Endothelial cell of umbilical vein (primary cell): ENCODE data around the gene TBC1D13. TPM values are rescaled to one million over a fixed set of nuclear protein-coding genes. Genes with fewer than 3 reads are reported as not detected.
"Not testable (repeated sequence)": the region's sequence is repeated elsewhere in the genome, so short reads cannot be mapped to it uniquely, and the experiment has no call there.

Experiments used
- BruUV-seq: library from RNA; stranded (reverse); fragments of 400-500 nt; replicated peaks from 2 replicates; lab custom pipeline; 2021; lab: Mats Ljungman, UMichigan
- CTCF ChIA-PET: fragments of 300-600, 350-600 bp; sonication (Branson Sonifier 250); formaldehyde crosslinking; loops from one replicate; lab custom pipeline; 2021; ENCODE audit warnings: antibody characterized with exemption, inconsistent platforms; lab: Charles Lee
- POLR2A ChIA-PET: fragments of 300-600, 350-600 bp; sonication (Branson Sonifier 250); formaldehyde crosslinking; loops from one replicate; lab custom pipeline; 2021; ENCODE audit warnings: antibody characterized with exemption, inconsistent platforms; lab: Charles Lee
- DNase-seq: peaks from one replicate; pipeline ENCODE4 v3.0.0-alpha.2; 2011; ENCODE audit warnings: low read depth, low spot score
- FAIRE-seq: peaks from 2 replicates; lab custom pipeline; 2011; peaks lifted over from hg19 to GRCh38; lab: Jason Lieb, UNC
- H2AFZ ChIP-seq: 2 replicates; pipeline ENCODE4 v1.6.0; 2012; ENCODE audit warnings: low read depth, low read length, control low read depth, inconsistent platforms
- H3K27ac ChIP-seq: 2 replicates; pipeline ENCODE4 v1.5.1; 2011; ENCODE audit warnings: low read depth, mild to moderate bottlenecking, control low read depth, low read length, moderate library complexity; ENCODE audit not compliant: insufficient read depth
- H3K27me3 ChIP-seq, 2 experiments: 2 replicates each; pipeline versions ENCODE4 v1.6.0 to v1.6.1; 2011; ENCODE audit warnings: low read length in 2 of 2, mixed read lengths in 1 of 2; ENCODE audit not compliant: control insufficient read depth in 2 of 2, insufficient read depth in 2 of 2
- H3K36me3 ChIP-seq, 2 experiments: 2 replicates in 1 of 2; 3 replicates in 1 of 2; pipeline ENCODE4 v1.5.1; 2011; ENCODE audit warnings: low read length in 2 of 2, mild to moderate bottlenecking in 1 of 2, moderate library complexity in 1 of 2; ENCODE audit not compliant: control insufficient read depth in 2 of 2, insufficient read depth in 2 of 2; ENCODE audit errors: extremely low read depth in 1 of 2
- H3K4me1 ChIP-seq: 3 replicates; pipeline ENCODE4 v1.5.1; 2011; ENCODE audit warnings: mild to moderate bottlenecking, low read length; ENCODE audit not compliant: control insufficient read depth, insufficient read depth; ENCODE audit errors: extremely low read depth
- H3K4me2 ChIP-seq: 2 replicates; pipeline ENCODE4 v1.6.1; 2011; ENCODE audit warnings: low read length, control low read depth, mixed read lengths; ENCODE audit not compliant: insufficient read depth
- H3K4me3 ChIP-seq, 3 experiments: fragments of 200-600 bp in 1 of 3; sonication (generic), shearing (Covaris generic) in 1 of 3; replicated peaks in 1 of 3; 2 replicates each; pipeline ENCODE4 v1.5.1; 2011 to 2016; ENCODE audit warnings: control low read depth in 3 of 3, low read length in 3 of 3, mild to moderate bottlenecking in 2 of 3, inconsistent platforms in 1 of 3, low read depth in 1 of 3, moderate library complexity in 1 of 3; ENCODE audit not compliant: insufficient read depth in 1 of 3
- H3K79me2 ChIP-seq: 2 replicates; pipeline ENCODE4 v1.6.0; 2012; ENCODE audit warnings: low read length, inconsistent platforms; ENCODE audit not compliant: control insufficient read depth, insufficient read depth
- H3K9ac ChIP-seq: replicated peaks from 2 replicates; pipeline ENCODE3; 2011; ENCODE audit warnings: low read length, control low read depth; ENCODE audit not compliant: insufficient read depth; ENCODE audit errors: extremely low read depth
- H3K9me1 ChIP-seq: replicated peaks from 3 replicates; pipeline ENCODE4 v1.6.0; 2011; ENCODE audit warnings: mild to moderate bottlenecking, low read length; ENCODE audit not compliant: control insufficient read depth, insufficient read depth; ENCODE audit errors: extremely low read depth
- H3K9me3 ChIP-seq: replicated peaks from 2 replicates; pipeline ENCODE4 v1.5.1; 2012; ENCODE audit warnings: low read length, inconsistent platforms; ENCODE audit not compliant: control insufficient read depth, insufficient read depth
- H4K20me1 ChIP-seq: replicated peaks from 2 replicates; pipeline ENCODE3; 2011; ENCODE audit warnings: mild to moderate bottlenecking, low read length; ENCODE audit not compliant: control insufficient read depth, insufficient read depth; ENCODE audit errors: extremely low read depth
- EZH2 ChIP-seq: IDR thresholded peaks from 2 replicates; pipeline ENCODE4 v1.6.1; 2012; ENCODE audit warnings: borderline replicate concordance, low read depth, mild to moderate bottlenecking, moderate library complexity, low read length, inconsistent platforms; ENCODE audit not compliant: severe bottlenecking
- FOS ChIP-seq: IDR thresholded peaks from 2 replicates; pipeline ENCODE4 v1.6.1; 2011; ENCODE audit warnings: mild to moderate bottlenecking, low read length, moderate library complexity, borderline replicate concordance; ENCODE audit not compliant: insufficient read depth
- GATA2 ChIP-seq: IDR thresholded peaks from 2 replicates; pipeline ENCODE4 v1.7.0; 2011; ENCODE audit warnings: low read depth, mild to moderate bottlenecking, moderate library complexity, mixed read lengths, low read length; ENCODE audit not compliant: insufficient read length, insufficient read depth
- JUN ChIP-seq: IDR thresholded peaks from 2 replicates; pipeline ENCODE4 v1.6.1; 2011; ENCODE audit warnings: borderline replicate concordance, low read depth; ENCODE audit not compliant: insufficient read length, insufficient read depth
- MYC ChIP-seq: IDR thresholded peaks from one replicate; pipeline ENCODE4 v1.6.1; 2011; ENCODE audit warnings: mild to moderate bottlenecking, low read depth, low read length
- POLR2A ChIP-seq: IDR thresholded peaks from 2 replicates; pipeline ENCODE4 v1.6.1; 2012; ENCODE audit warnings: low read depth, mild to moderate bottlenecking, control low read depth, low read length
- POLR2AphosphoS5 ChIP-seq: IDR thresholded peaks from 2 replicates; pipeline ENCODE4 v1.6.1; 2012; ENCODE audit warnings: low read depth, mild to moderate bottlenecking, control low read depth, low read length, moderate library complexity; ENCODE audit not compliant: insufficient read depth
- dilution Hi-C: fragments of 300-500 bp; cut with MboI; formaldehyde crosslinking; loops from one replicate; pipeline ENCODE4 v1.15.0; 2019; ENCODE audit warnings: low sequenced_read_pairs; ENCODE audit not compliant: extremely low pct_ligation_motif_present
- intact Hi-C: fragments of 100-400 bp; cut with micrococcal nuclease; formaldehyde crosslinking; loops from one replicate; pipeline ENCODE4 v1.10.0; 2022
- polyA plus RNA-seq, 4 experiments: library from polyadenylated mRNA; depleted of rRNA in 3 of 4; stranded (reverse) in 3 of 4; unstranded in 1 of 4; fragments of >200 nt; gene quantifications; 2 replicates each; pipeline versions ENCODE4 v1.2.1 to v1.2.3, GENCODE V29; 2011 to 2012; ENCODE audit warnings: missing spikeins in 1 of 4
- total RNA-seq: library from RNA; stranded (reverse); gene quantifications from 2 replicates; pipeline ENCODE4 v1.2.3, GENCODE V29; 2021
- TF ChIP-seq, protein P1 (sequence below): IDR thresholded peaks from 2 replicates; pipeline ENCODE4 v1.6.1; 2011; ENCODE audit not compliant: insufficient read depth, insufficient read length
- TF ChIP-seq, protein P2 (sequence below), 2 donors: IDR thresholded peaks; 1 replicate in 1 of 2; 2 replicates in 1 of 2; pipeline ENCODE4 v1.5.1; 2011; ENCODE audit warnings: low read length in 2 of 2, mild to moderate bottlenecking in 2 of 2, moderate library complexity in 2 of 2, control low read depth in 1 of 2, inconsistent platforms in 1 of 2, low read depth in 1 of 2; ENCODE audit not compliant: insufficient read depth in 1 of 2; ENCODE audit errors: extremely low read depth in 1 of 2

The TBC1D13 gene
- total and polyA plus RNA-seq, 2 donors (not counting 3 experiments of a cell fraction or from before 2014, with no cell fraction given), result 35.1 to 41.9 TPM

DNA sequence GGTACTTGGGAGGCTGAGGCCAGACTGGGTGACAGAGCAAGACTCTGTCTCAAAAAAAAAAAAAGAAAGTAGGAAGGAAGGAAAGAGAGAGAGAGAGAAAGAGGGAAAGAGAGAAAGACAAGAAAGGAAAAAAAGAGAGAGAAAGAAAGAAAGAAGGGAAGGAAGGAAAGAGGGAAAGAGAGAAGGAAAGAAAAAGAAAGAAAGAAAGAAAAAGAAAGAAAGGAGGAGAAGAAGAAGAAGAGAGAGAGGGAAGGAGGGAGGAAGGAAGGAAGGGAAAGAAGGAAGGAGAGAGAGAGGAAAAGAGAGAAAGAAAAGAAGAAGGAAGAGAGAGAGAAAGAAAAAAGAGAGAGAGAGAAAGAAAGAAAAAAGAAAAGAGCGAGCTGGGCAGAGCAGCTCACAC lies 12.2 kb upstream of the TBC1D13 start:
- H3K4me1 ChIP-seq, result peaks cover 7% of the 10 kb centered on the region
- TF ChIP-seq JUN (no peak), FOS (no peak), MYC (no peak), POLR2AphosphoS5 (no peak), EZH2 (no peak), GATA2 (no peak), POLR2A (no peak)
- TF ChIP-seq, protein P1, sequence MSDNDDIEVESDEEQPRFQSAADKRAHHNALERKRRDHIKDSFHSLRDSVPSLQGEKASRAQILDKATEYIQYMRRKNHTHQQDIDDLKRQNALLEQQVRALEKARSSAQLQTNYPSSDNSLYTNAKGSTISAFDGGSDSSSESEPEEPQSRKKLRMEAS, result no peak
- TF ChIP-seq, protein P2, sequence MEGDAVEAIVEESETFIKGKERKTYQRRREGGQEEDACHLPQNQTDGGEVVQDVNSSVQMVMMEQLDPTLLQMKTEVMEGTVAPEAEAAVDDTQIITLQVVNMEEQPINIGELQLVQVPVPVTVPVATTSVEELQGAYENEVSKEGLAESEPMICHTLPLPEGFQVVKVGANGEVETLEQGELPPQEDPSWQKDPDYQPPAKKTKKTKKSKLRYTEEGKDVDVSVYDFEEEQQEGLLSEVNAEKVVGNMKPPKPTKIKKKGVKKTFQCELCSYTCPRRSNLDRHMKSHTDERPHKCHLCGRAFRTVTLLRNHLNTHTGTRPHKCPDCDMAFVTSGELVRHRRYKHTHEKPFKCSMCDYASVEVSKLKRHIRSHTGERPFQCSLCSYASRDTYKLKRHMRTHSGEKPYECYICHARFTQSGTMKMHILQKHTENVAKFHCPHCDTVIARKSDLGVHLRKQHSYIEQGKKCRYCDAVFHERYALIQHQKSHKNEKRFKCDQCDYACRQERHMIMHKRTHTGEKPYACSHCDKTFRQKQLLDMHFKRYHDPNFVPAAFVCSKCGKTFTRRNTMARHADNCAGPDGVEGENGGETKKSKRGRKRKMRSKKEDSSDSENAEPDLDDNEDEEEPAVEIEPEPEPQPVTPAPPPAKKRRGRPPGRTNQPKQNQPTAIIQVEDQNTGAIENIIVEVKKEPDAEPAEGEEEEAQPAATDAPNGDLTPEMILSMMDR (IDR thresholded peaks at IDR 0.05; ENCODE audit: extremely low read depth in 1 of 2, insufficient read depth in 1 of 2, low read depth in 1 of 2, low read length in 2 of 2), result no peak
- no peak overlapping the region for H2AFZ ChIP-seq
- no TSS peak for BruUV-seq
- H3K9me3 ChIP-seq, result no peaks in the 10 kb centered on the region
- H3K9me1 ChIP-seq, result no peaks in the 10 kb centered on the region
- no peaks in the 10 kb centered on the region for H3K79me2 ChIP-seq
- H3K36me3 ChIP-seq, result no peaks in the 10 kb centered on the region
- H4K20me1 ChIP-seq, result no peaks in the 10 kb centered on the region
- H3K27me3 ChIP-seq, result no peaks in the 10 kb centered on the region
- no peak overlapping the region for H3K9ac ChIP-seq
- no peak overlapping the region for H3K4me2 ChIP-seq
- intact Hi-C loops (no loop called here), dilution Hi-C loops (no loop called here)
- no peak for DNase-seq
- POLR2A ChIA-PET, result no interaction called here
- no peak overlapping the region for H3K4me3 ChIP-seq
- FAIRE-seq, result no peak
- H3K27ac ChIP-seq, result no peak overlapping the region
- CTCF ChIA-PET, result no interaction called here

DNA sequence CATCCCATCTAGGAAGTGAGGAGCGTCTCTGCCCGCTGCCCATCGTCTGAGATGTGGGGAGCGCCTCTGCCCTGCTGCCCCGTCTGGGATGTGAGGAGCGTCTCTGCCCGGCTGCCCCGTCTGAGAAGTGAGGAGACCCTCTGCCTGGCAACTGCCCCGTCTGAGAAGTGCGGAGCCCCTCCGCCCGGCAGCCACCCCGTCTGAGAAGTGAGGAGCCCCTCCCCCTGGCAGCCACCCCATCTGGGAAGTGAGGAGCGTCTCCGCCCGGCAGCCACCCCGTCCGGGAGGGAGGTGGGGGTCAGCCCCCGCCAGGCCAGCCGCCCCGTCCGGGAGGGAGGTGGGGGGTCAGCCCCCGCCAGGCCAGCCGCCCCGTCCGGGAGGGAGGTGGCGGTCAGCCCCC lies 7.0 kb upstream of the TBC1D13 start:
- H2AFZ ChIP-seq, H3K4me3 ChIP-seq, H3K9ac ChIP-seq, POLR2A ChIA-PET, H3K4me2 ChIP-seq, H3K9me3 ChIP-seq, dilution Hi-C loops, BruUV-seq, H3K36me3 ChIP-seq, H3K27ac ChIP-seq, FAIRE-seq, H3K4me1 ChIP-seq, intact Hi-C loops, H4K20me1 ChIP-seq, DNase-seq, H3K79me2 ChIP-seq, H3K9me1 ChIP-seq, H3K27me3 ChIP-seq, CTCF ChIA-PET: not testable (repeated sequence)
